GM12878 (cell line): ENCODE measurements around the gene RBMXL2. TPM values are rescaled to one million over a fixed set of nuclear protein-coding genes. Genes with fewer than 3 reads are reported as not detected.

ENCODE experiments used
- ATAC-seq: fragments of 200-7000 bp; cut with Tn5 transposase; 3 replicates; pipeline ENCODE4 v1.9.1; 2020; ENCODE audit warnings: mild to moderate bottlenecking, moderate library complexity
- BruUV-seq: library from RNA; stranded (reverse); fragments of 400-500 nt; replicated peaks from 2 replicates; lab custom pipeline; 2021; lab: Mats Ljungman, UMichigan
- CTCF ChIA-PET: fragments of 300-600 bp; sonication (Branson Sonifier 250); formaldehyde crosslinking; extraction: SDS; loops from one replicate; lab custom pipeline; 2021; ENCODE audit warnings: inconsistent platforms; lab: Yijun Ruan, JAX
- POLR2A ChIA-PET: fragments of 350-600 bp; formaldehyde crosslinking; extraction: SDS; loops from one replicate; lab custom pipeline; 2021; ENCODE audit warnings: inconsistent platforms; lab: Charles Lee
- RAD21 ChIA-PET: fragments of 300-600 bp; sonication (Branson Sonifier 250); formaldehyde crosslinking; loops from one replicate; lab custom pipeline; 2023; ENCODE audit warnings: antibody characterized with exemption; ENCODE audit not compliant: unreplicated experiment; lab: Charles Lee
- SMC1A ChIA-PET: fragments of 300-600 bp; sonication (Branson Sonifier 250); formaldehyde crosslinking; loops from one replicate; lab custom pipeline; 2023; ENCODE audit not compliant: unreplicated experiment, uncharacterized antibody; lab: Charles Lee
- DNase-seq: peaks from one replicate; pipeline ENCODE4 v3.0.0-alpha.2; 2011; ENCODE audit warnings: low read depth, low spot score
- FAIRE-seq: peaks from 3 replicates; lab custom pipeline; 2011; peaks lifted over from hg19 to GRCh38; lab: Jason Lieb, UNC
- H2AFZ ChIP-seq: 2 replicates; pipeline ENCODE4 v1.6.0; 2011; ENCODE audit warnings: low read depth, low read length, control low read depth; ENCODE audit not compliant: control insufficient read depth
- H3K27ac ChIP-seq: 2 replicates; pipeline ENCODE4 v1.5.1; 2011; ENCODE audit warnings: control low read depth; ENCODE audit not compliant: control insufficient read depth, insufficient read depth
- H3K27me3 ChIP-seq, 2 experiments: replicated peaks in 1 of 2; 2 replicates each; pipeline versions ENCODE4 v1.6.0 to v1.6.1; 2011; ENCODE audit warnings: low read length in 1 of 2; ENCODE audit not compliant: control insufficient read depth in 2 of 2, insufficient read depth in 2 of 2
- H3K36me3 ChIP-seq, 2 experiments: 2 replicates each; pipeline ENCODE4 v1.5.1; 2011; ENCODE audit warnings: low read length in 1 of 2; ENCODE audit not compliant: control insufficient read depth in 2 of 2, insufficient read depth in 2 of 2
- H3K4me1 ChIP-seq: 2 replicates; pipeline ENCODE4 v1.6.1; 2011; ENCODE audit warnings: mild to moderate bottlenecking, low read length, moderate library complexity, mixed read lengths; ENCODE audit not compliant: control insufficient read depth, insufficient read depth
- H3K4me2 ChIP-seq: 2 replicates; pipeline ENCODE4 v1.6.0; 2011; ENCODE audit warnings: control low read depth; ENCODE audit not compliant: control insufficient read depth, insufficient read depth
- H3K4me3 ChIP-seq: fragments of 200-600 bp; sonication (generic); 2 replicates; pipeline ENCODE4 v1.5.1; 2016
- H3K79me2 ChIP-seq: 2 replicates; pipeline ENCODE4 v1.6.0; 2011; ENCODE audit warnings: low read length; ENCODE audit not compliant: control insufficient read depth, insufficient read depth
- H3K9ac ChIP-seq: 2 replicates; pipeline ENCODE4 v1.8.0; 2011; ENCODE audit warnings: low read length, control low read depth, mixed read lengths; ENCODE audit not compliant: control insufficient read depth, insufficient read depth
- H3K9me3 ChIP-seq: replicated peaks from 3 replicates; pipeline ENCODE4 v1.5.1; 2011; ENCODE audit warnings: mild to moderate bottlenecking, low read length; ENCODE audit not compliant: control insufficient read depth, insufficient read depth
- H4K20me1 ChIP-seq: 2 replicates; pipeline ENCODE4 v1.6.0; 2011; ENCODE audit not compliant: control insufficient read depth, insufficient read depth
- BCL3 ChIP-seq: IDR thresholded peaks from 2 replicates; pipeline ENCODE4 v1.6.1; 2011; ENCODE audit warnings: borderline replicate concordance, low read depth, mild to moderate bottlenecking, moderate library complexity, low read length; ENCODE audit not compliant: insufficient read depth, poor library complexity, severe bottlenecking
- HCFC1 ChIP-seq: fragments of 150-350 bp; IDR thresholded peaks from 2 replicates; pipeline ENCODE4 v1.6.1; 2014; ENCODE audit warnings: low read length
- IRF3 ChIP-seq: fragments of 450-650 bp; IDR thresholded peaks from 2 replicates; pipeline ENCODE4 v1.6.1; 2014; ENCODE audit warnings: mild to moderate bottlenecking
- NRF1 ChIP-seq: conservative IDR thresholded peaks from 2 replicates; pipeline ENCODE4 v1.6.1; 2011; ENCODE audit warnings: mild to moderate bottlenecking, low read depth, low read length, improper control_type of control experiment
- SREBF2 ChIP-seq: IDR thresholded peaks from 2 replicates; pipeline ENCODE4 v1.6.1; 2012; ENCODE audit warnings: mild to moderate bottlenecking, low read length
- SRF ChIP-seq, 2 experiments: IDR thresholded peaks; 2 replicates each; pipeline ENCODE4 v1.6.1; 2011; ENCODE audit warnings: low read depth in 2 of 2, low read length in 2 of 2, mild to moderate bottlenecking in 1 of 2, moderate library complexity in 1 of 2
- STAT1 ChIP-seq: fragments of 450-650 bp; conservative IDR thresholded peaks from 2 replicates; pipeline ENCODE4 v1.6.1; 2014; ENCODE audit warnings: antibody characterized with exemption, mild to moderate bottlenecking
- SUPT20H ChIP-seq: IDR thresholded peaks from 2 replicates; pipeline ENCODE4 v1.6.1; 2011; ENCODE audit warnings: low read depth, mild to moderate bottlenecking, low read length, moderate library complexity, borderline replicate concordance; ENCODE audit not compliant: control insufficient read depth
- ZBTB4 ChIP-seq: fragments of 450-650 bp; formaldehyde crosslinking; IDR thresholded peaks from 2 replicates; pipeline ENCODE4 v1.4.0; 2022; ENCODE audit warnings: mild to moderate bottlenecking, moderate library complexity
- WGBS: methylation state at CpG from one replicate; pipeline ENCODE4 v1.1.6; 2016; ENCODE audit warnings: low lambda C conversion rate; ENCODE audit not compliant: insufficient replicate concordance, insufficient coverage; ENCODE audit errors: missing lambda C conversion rate; 5-methylcytosine and 5-hydroxymethylcytosine counted together
- in situ Hi-C: fragments of 300-500 bp; cut with MboI; formaldehyde crosslinking; loops from 9 replicates; pipeline ENCODE4 v1.14.3; 2018; ENCODE audit warnings: mixed read lengths
- intact Hi-C: fragments of 100-400 bp; cut with micrococcal nuclease; formaldehyde crosslinking; loops from one replicate; pipeline ENCODE4 v1.14.2; 2022; ENCODE audit not compliant: unreplicated experiment
- polyA plus RNA-seq, 11 experiments: library from polyadenylated mRNA; depleted of rRNA in 4 of 11; unstranded in 6 of 11; stranded (reverse) in 5 of 11; fragments of >200 nt; fragmentation: Nextera tagmentation in 4 of 11; fragmentation: Illumina TruSeq in 1 of 11; extraction: Ambion mirVana in 4 of 11; extraction: Trizol in 1 of 11; gene quantifications; 1 replicate in 1 of 11; 2 replicates in 10 of 11; pipeline versions ENCODE4 v1.2.1 to v1.2.3, GENCODE V29; 2011 to 2016; ENCODE audit warnings: inconsistent platforms in 2 of 11, missing spikeins in 2 of 11, low read depth in 1 of 11
- total RNA-seq, 4 experiments: library from RNA; depleted of rRNA in 3 of 4; stranded (reverse); fragments of >200 nt in 3 of 4; fragmentation: Illumina TruSeq in 1 of 4; extraction: Trizol in 1 of 4; gene quantifications; 2 replicates each; pipeline versions ENCODE4 v1.2.1 to v1.2.3, GENCODE V29; 2013 to 2021

RBMXL2 gene
- total and polyA plus RNA-seq, 10 of the 15 experiments (the other 5 are each of a cell fraction or from before 2014, with no cell fraction given): not detected

GRCh38 chr11:7060868-7061267, 27.9 kb upstream of the RBMXL2 start:
- H3K4me3 ChIP-seq: no peak overlapping the region
- no peak for TF ChIP-seq SRF (IDR thresholded peaks at IDR 0.05; ENCODE audit: low read depth in 2 of 2, low read length in 2 of 2)
- TF ChIP-seq HCFC1: no peak
- TF ChIP-seq, all 136 proteins: peak for 0
- Histone ChIP-seq H3K9ac (no peak overlapping the region), H3K4me2 (no peak overlapping the region), H3K27me3 (no peaks in the 10 kb centered on the region), H3K79me2 (no peaks in the 10 kb centered on the region), H4K20me1 (no peaks in the 10 kb centered on the region), H3K4me1 (no peaks in the 10 kb centered on the region), H3K9me3 (no peaks in the 10 kb centered on the region), H3K36me3 (no peaks in the 10 kb centered on the region), H3K27ac (no peak overlapping the region), H2AFZ (no peak overlapping the region)
- in situ Hi-C loops (no loop called here), intact Hi-C loops (no loop called here)
- RAD21 ChIA-PET: no interaction called here
- SMC1A ChIA-PET: no interaction called here
- BruUV-seq: no TSS peak
- 0% methylated on average over 1 of the region's 1 CpG for WGBS
- DNase-seq: no peak
- ATAC-seq: no peak
- no peak for FAIRE-seq
- POLR2A ChIA-PET: no interaction called here
- CTCF ChIA-PET: interaction anchor here (0.6 to 0.9 kb wide), 2 partner anchors 37 to 54 kb away, joined by 3 read pairs; no protein-coding TSS in a partner anchor

GRCh38 chr11:7062534-7062933, 26.3 kb upstream of the RBMXL2 start:
- SMC1A ChIA-PET: no interaction called here
- Histone ChIP-seq H3K36me3 (no peaks in the 10 kb centered on the region), H3K27ac (no peak overlapping the region), H3K79me2 (no peaks in the 10 kb centered on the region), H2AFZ (no peak overlapping the region), H3K9ac (no peak overlapping the region), H3K4me1 (no peaks in the 10 kb centered on the region), H4K20me1 (no peaks in the 10 kb centered on the region), H3K4me2 (no peak overlapping the region), H3K4me3 (no peak overlapping the region), H3K9me3 (no peaks in the 10 kb centered on the region), H3K27me3 (no peaks in the 10 kb centered on the region)
- CTCF ChIA-PET: no interaction called here
- no TSS peak for BruUV-seq
- RAD21 ChIA-PET: no interaction called here
- POLR2A ChIA-PET: no interaction called here
- no peak for FAIRE-seq
- intact Hi-C loops: no loop called here
- in situ Hi-C loops: no loop called here
- DNase-seq: no peak
- 40% methylated on average over 2 of the region's 2 CpGs for WGBS
- no peak for ATAC-seq
- TF ChIP-seq BCL3: no peak
- TF ChIP-seq SREBF2: no peak
- no peak for TF ChIP-seq ZBTB4
- no peak for TF ChIP-seq IRF3
- no peak for TF ChIP-seq SUPT20H
- no peak for TF ChIP-seq STAT1
- TF ChIP-seq NRF1: no peak
